Muscle of back (tissue), 11 donors: Measurements from ENCODE around the gene AREL1. TPM values are rescaled to one million over a fixed set of nuclear protein-coding genes. Genes with fewer than 3 reads are reported as not detected.
A peak's percentile ranks its signal among the peaks of the same experiment; 100 is the strongest.

Experiments
- DNase-seq, 3 donors: peaks; one replicate each; pipeline versions ENCODE4 v3.0.0 to v3.0.0-alpha.2; 2013
- polyA plus RNA-seq, 10 donors: library from polyadenylated mRNA; unstranded; fragments of 120-200 nt; gene quantifications; one replicate each; pipeline ENCODE4 v1.2.1, GENCODE V29; 2013; ENCODE audit not compliant: insufficient read length in 10 of 10

Gene AREL1
- polyA plus RNA-seq, 10 donors: 17.7 to 23.3 (median 20.6) TPM

GRCh38 chr14:74660863-74661262 lies 52.0 kb downstream of the AREL1 start:
- DNase-seq: no peak

- no peak for DNase-seq
Observed at GRCh38 chr14:74660167-74660566, 52.7 kb downstream of the AREL1 start.

GRCh38 chr14:74658535-74659131 lies 54.2 kb downstream of the AREL1 start:
- no peak for DNase-seq

- no peak for DNase-seq
Observed at GRCh38 chr14:74656964-74657363, 55.9 kb downstream of the AREL1 start.

GRCh38 chr14:74655599-74656395 lies 57.1 kb downstream of the AREL1 start:
- DNase-seq: no peak

GRCh38 chr14:74654931-74655330 lies 57.9 kb downstream of the AREL1 start:
- DNase-seq: no peak

- DNase-seq: no peak
Observed at GRCh38 chr14:74653386-74654138, 59.3 kb downstream of the AREL1 start.

GRCh38 chr14:74652541-74652940 lies 60.3 kb downstream of the AREL1 start:
- DNase-seq: no peak

- no peak for DNase-seq
Observed at GRCh38 chr14:74650927-74651686, 61.8 kb downstream of the AREL1 start.

GRCh38 chr14:74649673-74650072 lies 63.2 kb downstream of the AREL1 start:
- no peak for DNase-seq

GRCh38 chr14:74649167-74649566 lies 63.7 kb downstream of the AREL1 start:
- DNase-seq: no peak

- DNase-seq: no peak
Observed at GRCh38 chr14:74648601-74649000, 64.3 kb downstream of the AREL1 start.

GRCh38 chr14:74647678-74648461 lies 65.0 kb downstream of the AREL1 start:
- peak in 1 of 3 donors; percentile 61 for DNase-seq

GRCh38 chr14:74647061-74647677 lies 65.7 kb downstream of the AREL1 start:
- no peak for DNase-seq

- DNase-seq: peak in 1 of 3 donors; percentile 60
Observed at GRCh38 chr14:74645756-74646470, 67.0 kb downstream of the AREL1 start.

GRCh38 chr14:74645244-74645643 lies 67.6 kb downstream of the AREL1 start:
- DNase-seq: no peak

- peak in 2 of 3 donors; percentile 79 to 88 for DNase-seq
Observed at GRCh38 chr14:74641601-74642391, 71.1 kb downstream of the AREL1 start.

- peak in 1 of 3 donors; percentile 48 for DNase-seq
Observed at GRCh38 chr14:74638966-74639365, 73.9 kb downstream of the AREL1 start.

- DNase-seq: no peak
Observed at GRCh38 chr14:74638066-74638465, 74.8 kb downstream of the AREL1 start.
